Activated CD8-positive, alpha-beta memory T cell treated with anti-CD3 and anti-CD28 coated beads, Interleukin-2, amount 50 U/mL, for 1 hour (primary cell): Measurements from ENCODE around the gene LIPA.

Experiments
- DNase-seq: peaks from one replicate; pipeline ENCODE4 v3.0.0-alpha.2; 2020; ENCODE audit errors: extremely low read depth

LIPA gene

GRCh38 chr10:89164920-89165319 lies 86.7 kb downstream of the LIPA start:
- DNase-seq, result no peak

GRCh38 chr10:89164080-89164479 lies 87.5 kb downstream of the LIPA start:
- no peak for DNase-seq
